HG02981 (cell line): Measurements from ENCODE around the gene PTDSS2.
"Not testable (repeated sequence)": the region's sequence is repeated elsewhere in the genome, so short reads cannot be mapped to it uniquely, and the experiment has no call there.

Experiments
- ATAC-seq: cut with Tn5 transposase; IDR thresholded peaks from one replicate; pipeline ENCODE4 v1.9.1; 2021; ENCODE audit warnings: mild to moderate bottlenecking, moderate library complexity; ENCODE audit not compliant: unreplicated experiment

The PTDSS2 gene

DNA sequence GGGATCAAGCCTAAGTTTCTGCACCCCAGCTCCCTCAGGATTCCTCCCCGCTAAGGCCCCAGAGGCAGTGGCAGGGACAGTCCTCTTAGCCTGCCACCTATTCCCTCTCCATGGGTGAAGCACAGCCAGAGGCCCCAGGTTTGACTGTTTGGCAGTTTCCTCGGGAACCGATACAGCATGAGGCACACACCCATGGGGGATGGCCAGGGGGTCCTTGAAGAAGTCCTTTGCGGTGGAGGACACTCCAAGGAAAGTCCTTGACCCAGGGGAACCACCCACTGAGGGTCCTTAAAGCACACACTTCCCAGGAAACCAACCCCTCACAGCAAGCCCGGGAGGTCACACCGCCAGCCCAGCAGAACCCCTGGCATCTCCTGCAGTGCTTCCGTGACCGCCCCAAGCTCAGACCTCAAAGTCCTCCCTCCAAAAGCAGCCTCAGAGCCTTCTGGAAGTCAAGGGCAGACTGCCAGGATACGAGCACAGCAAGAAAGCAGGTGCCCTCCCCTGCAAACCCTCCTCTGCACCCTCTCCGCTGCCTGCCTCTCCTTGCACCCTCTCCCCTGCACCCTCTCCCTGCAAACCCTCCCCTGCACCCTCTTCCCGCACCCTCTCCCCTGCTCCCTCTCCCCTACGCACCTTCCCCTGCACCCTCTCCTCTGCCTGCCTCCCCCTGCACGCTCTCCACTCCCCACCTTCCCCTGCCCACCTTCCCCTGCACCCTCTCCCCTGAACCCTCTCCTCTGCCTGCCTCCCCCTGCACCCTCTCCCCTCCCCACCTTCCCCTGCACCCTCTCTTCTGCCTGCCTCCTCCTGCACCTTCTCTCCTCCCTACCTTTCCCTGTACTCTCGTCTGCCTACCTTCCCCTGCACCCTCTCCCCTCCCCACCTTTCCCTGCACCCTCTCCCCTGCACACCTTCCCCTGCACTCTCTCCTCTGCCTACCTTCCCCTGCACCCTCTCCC is 36.7 kb upstream of the PTDSS2 start:
- no peak for ATAC-seq

- no peak for ATAC-seq
These were observed 35.7 kb upstream of the PTDSS2 start for GRCh38 chr11:414318-414857.

- ATAC-seq, result no peak
These were observed 34.4 kb upstream of the PTDSS2 start for GRCh38 chr11:415640-416041.

DNA sequence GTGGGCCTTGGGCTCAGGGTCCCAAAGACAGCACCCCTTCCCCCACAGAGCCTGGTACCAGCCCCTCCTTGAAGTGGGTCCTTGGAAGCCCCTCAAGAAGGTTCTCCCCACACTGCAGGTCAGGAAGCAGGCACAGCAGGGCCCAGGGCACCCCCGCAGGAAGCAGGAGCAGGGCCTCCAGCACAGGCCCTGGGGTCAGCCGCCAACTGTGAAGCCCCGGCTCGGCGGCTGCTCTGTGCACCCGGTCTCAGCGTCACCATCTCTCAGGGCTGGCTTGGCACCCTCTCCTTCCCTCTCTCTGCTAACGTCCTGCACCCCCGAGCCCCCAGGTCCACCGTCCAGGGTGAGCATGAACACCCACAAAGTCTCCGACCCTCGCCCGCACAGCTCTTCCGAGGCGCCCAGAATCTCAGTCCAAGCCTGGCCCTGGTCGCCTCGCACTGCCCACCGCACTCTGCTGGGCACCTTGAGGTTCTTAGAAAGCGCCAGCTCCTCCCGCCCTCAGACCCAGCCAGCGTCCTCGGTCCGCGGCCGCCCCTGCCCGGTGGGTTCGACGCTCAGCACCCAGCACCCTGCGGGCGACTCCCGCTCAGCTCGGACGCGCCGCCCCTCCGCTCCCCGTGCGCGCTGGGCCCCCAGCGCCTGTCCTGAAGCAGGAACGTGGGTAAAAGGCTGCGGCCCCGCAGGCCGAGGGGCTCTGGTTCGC is 33.9 kb upstream of the PTDSS2 start:
- ATAC-seq, result no peak

DNA sequence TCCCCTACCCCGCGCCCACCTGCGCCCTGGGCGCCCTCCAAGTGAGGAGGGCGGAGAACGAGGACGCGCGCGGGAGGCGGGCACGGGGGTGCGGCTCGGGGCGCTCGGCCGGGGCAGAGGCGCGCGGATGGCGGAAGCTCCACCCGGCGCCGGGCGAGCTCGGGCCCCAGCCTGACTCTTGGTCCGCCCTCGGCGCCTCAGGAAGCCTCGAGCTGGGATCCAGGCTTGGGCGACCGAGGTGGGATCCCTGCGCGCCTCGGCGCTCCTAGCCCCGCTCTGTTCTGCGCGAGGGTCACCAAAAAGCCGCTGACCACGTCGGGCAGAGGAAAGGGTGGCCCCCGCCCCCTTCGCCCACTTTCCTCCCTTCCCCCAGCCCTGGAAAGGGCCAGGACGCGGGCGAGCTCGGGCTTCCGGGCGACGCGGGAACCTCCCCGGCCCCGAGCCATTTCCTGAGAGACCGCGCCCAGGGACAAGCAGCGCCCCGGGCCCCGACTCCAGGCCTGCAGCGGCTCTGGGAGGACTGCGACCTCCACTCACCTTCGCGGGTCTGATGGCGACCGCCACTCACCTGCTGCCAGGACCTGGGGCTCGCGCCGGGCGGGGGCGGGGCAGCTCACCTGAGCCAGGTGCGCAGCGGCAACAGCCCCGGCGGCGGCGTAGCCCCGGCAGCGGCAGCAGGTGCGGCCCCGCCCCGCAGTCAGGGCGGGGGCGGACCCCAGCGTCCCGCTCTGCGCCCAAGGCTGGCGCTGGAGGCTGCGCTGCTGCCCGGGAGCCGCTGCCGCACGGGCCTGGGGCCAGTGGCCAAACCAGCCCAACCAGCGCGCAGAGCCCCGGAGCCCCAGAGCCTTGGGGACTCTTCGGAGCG is 33.1 kb upstream of the PTDSS2 start:
- no peak for ATAC-seq

DNA sequence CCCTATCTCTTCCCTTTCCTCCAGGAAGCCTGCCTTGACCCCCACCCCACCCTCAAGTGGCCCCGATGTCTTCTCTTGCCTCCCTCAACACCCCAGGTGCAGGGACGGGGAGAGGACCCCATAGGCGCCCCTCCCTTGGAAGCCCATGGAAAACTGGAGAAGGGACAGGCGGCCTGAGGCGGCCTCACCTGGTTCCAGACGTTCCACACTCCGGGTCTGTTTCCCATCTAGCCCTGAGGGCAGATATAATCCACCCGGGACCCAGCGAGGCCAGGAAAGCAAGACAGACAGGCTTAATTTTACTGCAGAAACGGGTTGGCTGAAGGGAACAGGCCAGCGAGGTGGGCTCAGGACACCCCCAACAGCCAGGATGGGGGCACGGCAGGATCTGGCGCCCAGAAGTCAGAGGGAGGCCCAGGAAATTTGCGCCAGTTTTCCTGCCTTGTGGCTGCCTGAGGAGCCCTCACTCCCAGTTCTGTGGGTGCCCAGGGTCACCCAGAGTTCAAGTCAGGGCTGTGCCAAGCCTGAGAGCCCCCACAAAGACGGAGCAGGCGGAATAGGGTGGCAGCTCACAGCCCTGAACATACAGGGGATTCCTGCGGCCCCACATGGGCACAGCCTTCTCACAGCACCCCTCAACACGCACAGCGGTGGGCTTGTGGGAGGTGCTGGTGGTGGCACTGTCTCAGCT is 32.3 kb upstream of the PTDSS2 start:
- no peak for ATAC-seq

DNA sequence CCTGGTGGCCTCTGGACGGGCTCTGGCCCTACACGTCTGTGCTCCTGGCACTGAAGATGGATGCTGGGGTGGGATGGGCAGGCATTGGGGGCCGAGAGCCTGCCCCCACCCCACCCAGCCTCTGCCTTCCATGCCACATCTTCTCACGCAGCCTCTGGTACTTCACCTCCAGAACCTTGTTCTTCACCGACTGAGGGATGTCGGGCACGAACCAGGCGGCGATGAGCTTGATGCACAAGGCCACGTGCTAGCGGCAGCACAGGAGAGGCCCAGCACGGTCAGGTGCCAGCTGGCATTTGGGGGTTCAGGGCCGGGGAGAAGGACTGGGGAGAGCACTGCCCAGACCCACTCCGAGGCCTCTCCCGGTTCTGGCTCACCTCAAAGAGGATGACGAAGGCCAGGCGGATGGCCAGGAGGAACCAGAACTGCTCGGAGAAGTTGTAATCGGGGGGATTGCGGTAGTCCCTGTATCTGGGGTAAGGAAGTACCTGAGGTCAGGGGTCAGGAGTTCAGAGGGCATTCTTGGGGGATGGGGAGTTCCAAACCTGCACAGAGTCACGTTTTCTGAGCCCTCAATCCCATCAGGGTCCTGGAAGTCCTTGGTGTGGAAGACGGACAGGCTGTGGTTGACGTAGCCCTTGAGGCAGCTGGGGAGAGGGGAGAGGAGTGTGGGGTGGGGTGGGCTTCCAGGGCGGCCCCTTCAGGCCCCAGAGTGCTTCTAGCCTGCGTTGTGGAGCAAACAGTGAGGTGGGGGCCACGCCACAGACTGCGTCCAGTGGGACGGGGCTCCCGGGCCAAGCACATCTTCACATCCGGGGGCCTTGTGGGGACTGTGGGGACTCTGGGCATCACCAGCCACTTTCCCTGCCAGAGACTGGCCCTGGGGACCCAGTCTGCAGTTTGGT is 31.5 kb upstream of the PTDSS2 start:
- no peak for ATAC-seq

DNA sequence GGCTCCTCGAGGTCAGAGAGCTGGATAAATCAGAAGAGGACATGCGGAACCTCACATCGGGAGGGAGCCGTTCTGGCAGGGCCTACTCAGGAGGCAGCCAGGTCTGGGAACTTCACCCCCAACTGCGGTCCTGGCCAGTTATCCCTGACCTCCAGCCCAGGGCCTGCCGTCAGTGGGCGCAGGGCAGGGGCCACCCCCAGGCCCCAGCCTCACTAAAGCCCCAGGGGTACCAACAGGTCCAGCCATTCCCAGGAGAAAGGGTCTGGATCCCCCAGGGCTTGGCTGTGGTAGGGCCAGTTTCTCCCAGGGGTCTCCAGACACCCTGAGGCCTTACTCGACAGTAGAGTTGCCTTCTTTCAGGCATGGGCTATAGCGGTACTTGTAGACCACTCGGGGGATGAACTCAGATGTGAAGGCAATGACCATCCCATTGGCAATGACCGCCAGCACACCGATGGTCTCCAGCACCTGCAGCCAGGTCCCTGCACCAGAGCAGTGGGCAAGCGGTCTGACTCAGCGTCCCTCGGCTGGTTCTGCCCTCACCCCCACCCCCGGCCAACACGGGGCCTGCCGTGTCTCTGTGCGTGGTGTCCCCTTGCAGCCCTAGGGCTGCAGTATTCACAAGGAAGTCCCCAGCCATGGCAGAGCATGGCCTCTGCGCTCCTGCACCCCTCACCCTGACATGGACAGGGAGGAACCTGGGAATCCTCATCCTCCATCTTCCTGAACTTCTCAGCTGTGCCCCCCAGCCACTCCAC is 30.7 kb upstream of the PTDSS2 start:
- ATAC-seq, result no peak

- ATAC-seq, result no peak
These were observed 29.8 kb upstream of the PTDSS2 start for GRCh38 chr11:420054-420910.

DNA sequence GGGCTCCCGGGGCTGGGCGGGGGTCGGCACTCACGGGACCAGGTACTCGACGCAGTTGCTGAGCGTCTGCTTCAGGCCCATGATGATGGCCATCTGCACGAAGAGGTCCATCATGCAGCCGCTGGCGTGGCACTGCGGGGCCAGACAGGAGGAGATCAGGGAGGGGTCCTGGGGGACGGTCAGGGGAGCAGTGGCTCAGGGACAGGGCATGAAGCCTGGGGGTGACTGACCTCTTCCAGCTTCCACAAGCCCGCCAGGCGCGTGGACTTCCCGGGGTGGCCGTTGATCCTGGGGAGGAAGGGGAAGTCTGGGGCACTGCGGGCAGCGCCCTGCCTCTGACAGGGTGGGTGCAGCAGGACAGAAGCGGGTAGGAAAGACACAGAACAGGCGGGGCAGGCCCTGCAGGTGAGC is 29.2 kb upstream of the PTDSS2 start:
- ATAC-seq, result no peak

DNA sequence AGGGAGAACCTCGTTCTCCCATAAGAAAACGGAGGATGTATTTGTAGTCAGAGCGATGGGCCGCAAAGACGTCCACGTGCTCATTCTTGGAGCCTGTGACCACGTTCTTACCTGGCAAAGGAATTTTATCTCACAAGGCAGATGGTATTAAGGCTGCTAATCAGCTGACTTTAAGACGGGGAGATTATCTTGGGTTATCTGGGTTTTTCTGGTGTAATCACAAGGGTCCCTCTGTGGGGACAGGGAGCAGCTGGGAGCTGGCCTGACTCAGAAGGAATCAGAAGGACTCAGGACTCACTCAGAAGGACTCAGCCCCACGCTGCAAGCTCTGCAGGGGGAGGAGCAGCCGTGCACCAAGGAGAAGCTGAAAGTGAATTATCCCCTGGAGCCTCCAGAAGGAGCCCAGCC is 27.8 kb upstream of the PTDSS2 start:
- no peak for ATAC-seq

GRCh38 chr11:424232-424631 is 25.8 kb upstream of the PTDSS2 start:
- no peak for ATAC-seq

GRCh38 chr11:424766-425165 is 25.3 kb upstream of the PTDSS2 start:
- ATAC-seq, result not testable (repeated sequence)

DNA sequence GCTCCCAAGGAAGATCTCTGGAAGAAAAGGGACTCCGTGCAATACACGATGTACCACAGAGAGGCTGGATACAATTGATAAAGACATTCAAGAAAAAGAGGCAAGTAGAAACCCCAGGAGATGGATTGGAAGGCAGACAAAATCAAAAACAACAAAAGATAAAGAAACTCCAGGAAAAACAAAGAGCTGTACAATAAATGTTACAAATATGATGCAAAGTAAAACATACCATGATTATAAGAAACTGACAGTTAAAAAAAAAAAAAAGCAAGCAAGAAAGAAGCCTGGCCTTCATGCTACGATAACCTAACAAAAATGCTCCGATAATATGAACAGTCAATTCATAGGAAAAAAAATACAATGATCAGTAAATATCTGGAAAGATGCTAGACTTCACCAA is 24.8 kb upstream of the PTDSS2 start:
- ATAC-seq, result no peak

DNA sequence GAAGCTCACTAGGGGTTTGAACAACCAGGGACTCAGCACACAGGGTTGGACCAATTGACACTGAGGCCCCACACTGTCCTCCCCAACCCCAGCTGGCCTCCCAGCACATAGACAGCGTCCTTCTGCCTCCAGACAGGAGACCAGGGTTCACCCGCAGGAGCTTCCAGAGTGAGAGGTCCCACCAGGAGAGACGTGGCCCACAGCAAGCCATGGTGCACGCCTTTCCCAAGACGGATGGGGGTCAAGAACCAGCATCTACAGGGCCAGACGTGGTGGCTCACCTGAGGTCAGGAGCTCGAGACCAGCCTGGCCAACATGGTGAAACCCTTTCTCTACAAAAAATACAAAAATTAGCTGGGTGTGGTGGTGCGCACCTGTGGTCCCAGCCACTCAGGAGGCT is 23.2 kb upstream of the PTDSS2 start:
- no peak for ATAC-seq

DNA sequence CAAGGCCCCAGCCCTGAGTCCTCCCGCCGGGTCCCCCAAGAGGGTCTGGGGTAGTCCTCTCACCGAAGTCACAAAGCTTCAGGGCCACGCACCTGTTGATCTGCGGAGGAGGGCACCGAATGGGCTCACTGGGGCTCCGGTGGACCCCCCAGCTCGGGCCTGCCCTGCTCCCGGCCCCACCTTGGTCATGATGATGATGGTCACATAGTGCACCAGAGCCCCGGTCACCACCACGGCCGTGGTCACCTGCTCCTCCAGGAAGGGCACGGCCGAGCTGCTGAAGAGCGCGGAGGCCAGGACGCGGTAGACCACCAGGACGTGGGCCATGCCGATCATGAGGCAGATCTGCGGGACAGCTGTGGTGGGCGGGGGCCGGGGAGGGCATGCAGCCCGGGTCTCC is 21.8 kb upstream of the PTDSS2 start:
- ATAC-seq, result no peak

GRCh38 chr11:429391-429790 is 20.7 kb upstream of the PTDSS2 start:
- no peak for ATAC-seq
